HG03565 (cell line): ENCODE data around the gene CDH20.

Experiments used
- ATAC-seq: cut with Tn5 transposase; IDR thresholded peaks from one replicate; pipeline ENCODE4 v1.9.1; 2021; ENCODE audit warnings: mild to moderate bottlenecking, moderate library complexity; ENCODE audit not compliant: unreplicated experiment

Gene CDH20

GRCh38 chr18:61528961-61529360, 195.7 kb downstream of the CDH20 start:
- ATAC-seq = no peak

- ATAC-seq = no peak
These were observed 197.5 kb downstream of the CDH20 start for GRCh38 chr18:61530681-61531080.

DNA sequence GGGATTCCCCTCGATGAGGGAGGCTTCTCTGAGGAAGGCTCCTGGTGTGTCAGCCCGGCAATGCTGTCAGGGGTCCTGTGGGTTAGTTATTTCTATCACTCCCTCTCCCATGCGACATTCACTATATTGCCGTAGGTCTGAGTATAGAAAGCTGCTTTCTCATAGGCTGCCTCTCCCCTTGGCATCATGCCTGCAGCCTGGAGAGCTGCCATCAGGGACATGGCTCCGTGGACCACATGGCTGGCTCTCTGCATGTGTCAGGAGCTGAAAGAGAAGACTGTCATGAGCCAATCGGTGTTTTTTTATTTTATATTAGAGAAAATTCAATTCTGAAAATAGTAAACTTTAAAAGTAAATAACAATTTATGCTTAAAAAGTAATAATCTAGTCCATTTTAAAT, 198.0 kb downstream of the CDH20 start:
- ATAC-seq = no peak

DNA sequence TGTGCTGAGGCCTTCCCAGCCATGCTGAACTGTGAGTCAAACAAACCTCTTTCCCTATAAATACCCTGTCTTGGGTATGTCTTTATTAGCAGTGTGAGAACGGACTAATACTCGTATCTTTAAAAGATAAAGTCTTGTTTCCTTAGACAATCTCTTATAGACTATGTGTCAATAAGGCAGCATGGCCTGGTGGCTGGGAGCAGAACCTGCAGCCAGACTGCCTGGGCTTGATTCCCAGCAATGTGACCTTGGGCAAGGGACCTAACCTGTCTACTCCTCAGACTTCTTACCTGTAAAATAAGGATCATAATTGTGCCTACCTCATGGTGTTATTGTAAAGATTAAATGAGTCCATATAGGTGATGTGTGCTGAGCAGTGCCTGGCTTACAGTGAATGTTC, 198.7 kb downstream of the CDH20 start:
- ATAC-seq = no peak

GRCh38 chr18:61535401-61535800, 202.2 kb downstream of the CDH20 start:
- no peak for ATAC-seq

DNA sequence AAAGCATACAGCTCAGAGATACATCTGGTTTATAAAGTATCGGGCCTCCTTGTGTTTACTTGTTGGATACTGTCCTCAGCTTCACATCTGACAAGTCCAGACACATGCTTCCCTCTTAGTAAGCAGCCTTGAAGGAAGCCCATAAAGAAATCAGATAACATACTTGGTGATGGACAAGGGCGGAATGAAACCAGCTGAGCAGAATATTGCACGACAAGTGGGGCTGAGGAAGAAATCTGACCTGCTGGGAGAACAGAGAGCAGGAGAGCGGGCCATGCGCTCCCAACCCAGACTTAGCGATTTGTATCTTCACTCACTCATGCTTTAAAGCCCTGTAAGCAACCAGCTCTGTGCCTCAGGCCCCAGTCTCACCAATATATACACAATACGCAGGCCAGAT, 208.4 kb downstream of the CDH20 start:
- no peak for ATAC-seq

DNA sequence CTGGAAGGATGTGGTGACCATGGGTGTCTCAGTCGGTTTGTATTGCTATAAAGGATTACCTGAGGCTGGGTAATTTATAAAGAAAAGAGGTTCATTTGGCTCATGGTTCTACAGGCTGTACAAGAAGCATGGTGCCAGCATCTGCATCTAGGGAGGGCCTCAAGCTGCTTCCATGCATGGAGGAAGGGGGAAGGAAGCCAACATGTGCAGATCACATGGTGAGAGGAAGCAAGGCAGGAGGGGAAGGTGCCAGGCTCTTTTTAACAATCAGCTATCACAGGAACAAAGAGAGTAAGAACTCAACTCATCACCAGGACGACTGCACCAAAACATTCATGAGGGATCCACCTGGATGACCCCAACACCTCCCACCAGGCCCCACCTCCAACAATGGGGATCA, 209.4 kb downstream of the CDH20 start:
- ATAC-seq = no peak

DNA sequence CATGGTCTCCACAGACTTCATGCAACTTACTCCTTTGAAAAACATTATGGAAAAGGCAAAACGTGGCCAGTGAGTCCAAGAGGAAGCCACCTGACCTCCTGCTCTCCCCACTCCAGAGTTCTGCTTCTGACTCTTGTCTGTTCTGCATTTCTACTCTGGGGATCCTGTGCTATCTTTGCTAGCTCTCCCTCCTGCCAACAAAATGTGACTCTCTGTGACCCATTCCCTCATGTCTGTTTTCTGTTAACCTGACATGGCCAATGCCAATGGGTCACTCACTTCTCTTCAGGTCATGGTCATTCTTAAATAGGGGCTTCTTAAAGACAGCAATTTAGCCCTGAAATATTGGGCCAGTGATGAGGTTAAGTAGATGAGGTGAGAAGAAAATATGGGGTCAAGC, 210.3 kb downstream of the CDH20 start:
- ATAC-seq = no peak

GRCh38 chr18:61544178-61544577, 210.9 kb downstream of the CDH20 start:
- no peak for ATAC-seq

DNA sequence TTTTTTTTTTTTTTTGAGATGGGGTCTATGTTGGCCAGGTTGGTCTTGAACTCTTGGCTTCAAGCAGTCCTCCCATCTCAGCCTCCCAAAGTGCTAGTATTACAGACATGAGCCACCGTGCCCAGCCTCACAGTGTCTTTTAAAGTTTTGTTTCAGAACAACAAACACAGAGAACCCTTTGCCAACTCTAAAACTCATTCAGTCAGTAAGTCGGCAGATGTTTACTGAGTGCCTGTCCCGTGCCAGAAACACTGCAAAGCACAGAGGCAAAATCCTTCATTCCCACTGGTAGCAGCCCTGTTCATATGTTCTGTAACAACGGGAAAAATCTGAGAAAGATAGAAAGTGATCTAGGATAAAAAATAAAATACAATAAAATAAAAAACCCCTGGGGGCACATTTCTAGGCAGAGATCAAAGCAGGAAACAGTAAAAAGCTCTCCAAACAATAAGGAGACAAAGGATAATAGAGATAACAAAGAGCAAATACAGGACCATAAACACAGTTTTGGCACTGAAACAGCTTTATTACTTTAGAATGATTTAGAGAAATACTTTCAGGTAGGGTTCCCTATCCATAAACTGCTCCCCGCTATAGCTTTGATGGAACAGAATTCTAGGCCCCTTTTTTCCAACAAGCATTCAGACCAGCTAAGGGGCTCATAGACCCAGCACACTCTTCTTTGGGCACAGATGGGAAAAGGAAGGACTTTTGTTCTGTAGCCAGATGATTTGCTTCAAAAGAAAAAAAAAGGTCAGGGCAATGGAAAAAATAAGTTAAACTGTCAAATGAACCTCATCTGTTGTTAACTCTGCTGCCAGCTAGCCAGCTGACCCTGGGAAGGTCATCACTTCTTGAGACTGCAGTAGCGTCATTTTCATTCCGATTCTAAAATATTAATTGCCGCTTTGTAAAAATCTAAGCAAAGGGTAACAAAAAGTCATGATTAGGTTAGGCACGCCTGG, 212.3 kb downstream of the CDH20 start:
- no peak for ATAC-seq

GRCh38 chr18:61546590-61546989, 213.4 kb downstream of the CDH20 start:
- ATAC-seq = no peak

GRCh38 chr18:61549416-61549815, 216.2 kb downstream of the CDH20 start:
- no peak for ATAC-seq

DNA sequence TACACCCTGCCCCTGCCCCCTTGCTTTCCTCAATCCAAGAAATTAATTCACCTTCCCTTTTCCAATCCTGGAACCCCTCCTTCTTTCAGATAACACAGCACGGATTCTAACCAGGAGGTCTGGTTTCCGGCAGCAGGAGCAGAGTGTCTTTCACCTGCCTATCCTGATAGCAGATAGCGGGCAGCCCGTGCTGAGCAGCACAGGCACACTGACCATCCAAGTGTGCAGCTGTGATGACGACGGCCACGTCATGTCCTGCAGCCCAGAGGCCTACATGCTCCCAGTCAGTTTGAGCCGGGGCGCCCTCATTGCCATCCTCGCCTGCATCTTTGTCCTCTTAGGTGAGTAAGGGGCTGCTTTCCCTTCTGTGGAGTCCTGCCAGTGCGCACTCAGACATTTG, 216.7 kb downstream of the CDH20 start:
- ATAC-seq = no peak

DNA sequence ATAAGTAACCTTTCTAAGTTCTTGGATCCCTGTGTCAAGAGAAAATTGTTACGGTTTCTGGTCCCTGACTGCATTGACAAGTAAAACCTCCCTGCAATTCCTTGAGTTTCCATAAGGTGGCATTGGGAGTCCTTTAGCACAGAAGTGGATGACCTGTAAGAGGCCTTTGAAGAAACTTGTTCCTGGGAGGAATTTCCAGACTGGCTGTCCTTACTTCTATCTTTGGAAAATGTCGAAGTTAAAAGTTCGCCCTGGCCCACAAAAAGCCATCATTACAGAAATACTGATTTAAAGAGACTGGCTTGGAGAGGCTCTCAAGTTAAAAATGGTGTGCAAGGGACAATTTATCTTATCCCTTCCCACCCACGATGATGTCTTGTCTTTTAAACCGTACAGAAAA, 218.4 kb downstream of the CDH20 start:
- peak; percentile 86 for ATAC-seq

DNA sequence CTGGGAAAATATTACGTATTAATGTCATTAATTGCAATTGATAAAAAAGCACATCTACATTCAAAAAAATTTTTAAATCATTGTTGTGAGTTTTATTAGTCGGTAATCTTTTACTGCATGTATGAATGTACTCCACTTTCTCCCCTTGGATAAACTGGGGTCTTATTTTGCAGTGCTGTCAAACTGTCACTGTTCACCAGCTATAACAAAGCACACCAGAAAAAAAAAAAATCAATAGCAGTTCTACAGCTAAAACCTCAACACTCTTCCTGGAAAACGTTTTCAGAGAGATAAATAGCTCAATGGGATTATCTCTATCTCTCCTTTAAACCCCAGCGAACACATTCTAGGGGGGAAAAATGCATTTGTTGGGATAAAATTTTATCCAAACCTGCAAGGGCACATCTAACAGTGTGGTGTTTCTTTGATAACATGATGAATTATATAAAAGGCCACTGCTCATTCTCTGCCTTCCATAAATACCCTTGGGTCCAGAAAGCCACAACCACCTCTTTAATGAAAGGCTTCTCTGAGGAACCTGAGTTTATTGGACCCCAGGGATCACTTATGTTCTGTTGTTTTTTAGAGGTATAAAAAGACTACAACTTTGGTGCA, 219.9 kb downstream of the CDH20 start:
- ATAC-seq = no peak

- no peak for ATAC-seq
These were observed 221.0 kb downstream of the CDH20 start for GRCh38 chr18:61554117-61554776.

- no peak for ATAC-seq
These were observed 221.7 kb downstream of the CDH20 start for GRCh38 chr18:61554946-61555361.

- ATAC-seq = no peak
These were observed 223.1 kb downstream of the CDH20 start for GRCh38 chr18:61556316-61556715.

DNA sequence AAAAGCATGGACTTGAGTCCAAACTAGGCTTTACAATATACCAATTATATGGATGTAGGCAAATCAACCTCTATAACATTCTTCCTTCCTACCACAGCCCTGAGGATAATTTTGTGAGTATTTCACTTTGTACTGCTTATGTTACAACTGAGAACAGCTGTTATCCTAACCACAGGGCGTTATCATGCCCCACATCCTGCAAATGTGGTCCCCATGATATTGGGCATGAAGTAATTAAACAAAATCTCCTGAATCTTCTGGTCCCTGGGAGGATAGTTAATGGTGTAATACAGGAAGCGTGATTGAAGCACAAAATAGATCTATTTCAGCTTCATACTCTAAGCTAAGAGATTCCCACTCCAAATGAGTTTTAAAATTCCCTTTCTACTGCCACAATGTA, 223.6 kb downstream of the CDH20 start:
- no peak for ATAC-seq

DNA sequence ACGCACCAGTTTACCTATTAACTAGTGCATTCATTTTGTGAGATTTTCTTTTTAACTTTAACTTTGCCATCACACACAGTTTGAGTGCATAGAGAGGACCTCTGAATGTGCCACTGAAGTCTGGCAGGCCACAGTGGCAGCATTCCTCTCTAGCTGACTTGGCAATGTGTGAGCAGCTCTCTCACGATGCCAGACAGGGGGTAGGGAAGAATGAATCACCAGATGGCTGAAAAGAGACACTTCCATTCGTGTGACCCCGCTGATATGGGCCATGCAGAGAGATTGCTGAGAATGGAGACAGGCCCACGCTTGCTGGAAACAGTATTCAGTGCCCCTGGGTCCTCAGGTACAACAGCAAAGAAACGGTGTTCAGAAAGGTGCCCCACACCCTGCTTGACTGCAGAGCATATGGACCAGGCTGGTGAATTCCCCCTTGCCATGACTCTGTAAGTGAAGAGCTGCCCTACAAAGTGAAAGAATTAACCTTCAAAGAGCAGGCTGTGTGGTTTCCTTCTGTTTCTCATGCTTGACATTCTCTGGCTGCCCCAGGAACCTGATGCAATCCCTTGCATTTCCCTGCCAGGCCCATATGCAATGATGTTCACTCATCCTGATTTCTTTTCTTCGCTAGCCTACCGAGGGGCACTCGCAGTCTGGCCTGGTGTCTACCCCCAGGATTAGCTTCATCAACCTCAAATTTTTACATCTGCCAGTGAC, 236.1 kb downstream of the CDH20 start:
- ATAC-seq = no peak

DNA sequence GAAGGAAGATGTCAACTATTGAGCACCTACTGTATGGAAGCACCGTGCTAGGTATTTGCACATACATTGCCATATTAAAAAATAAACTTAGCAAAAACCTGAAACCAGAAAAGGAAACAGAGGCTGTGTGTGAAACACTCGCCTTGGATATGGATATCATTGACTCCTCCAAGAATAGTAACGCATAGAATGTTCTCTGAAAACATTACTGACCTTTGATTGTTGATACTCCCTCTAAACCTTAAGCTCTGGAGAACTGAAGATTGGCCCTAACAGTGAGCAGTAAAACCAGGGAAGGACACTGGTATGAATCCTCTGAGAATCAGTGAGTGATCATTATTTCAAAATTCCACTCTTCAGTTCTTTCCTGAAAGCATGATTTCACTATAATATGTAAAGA, 236.8 kb downstream of the CDH20 start:
- ATAC-seq = no peak
